Liver (tissue), 3 donors: Measurements from ENCODE around the gene RAI2.

Experiments used
- CTCF ChIP-seq: fragments of 150-350 bp; IDR thresholded peaks from 2 replicates; pipeline ENCODE4 v1.5.1; 2017; ENCODE audit warnings: improper control_type of control experiment, low read depth, low read length; ENCODE audit not compliant: missing input control
- TAF1 ChIP-seq: conservative IDR thresholded peaks from 2 replicates; pipeline ENCODE4 v1.6.1; 2016; ENCODE audit warnings: antibody characterized with exemption, mild to moderate bottlenecking
- TF ChIP-seq, protein P1 (sequence below): IDR thresholded peaks from 2 replicates; pipeline ENCODE4 v1.6.1; 2016; ENCODE audit warnings: antibody characterized with exemption, mild to moderate bottlenecking
- donor health status: healthy.
- donor health status: healthy.

DNA sequence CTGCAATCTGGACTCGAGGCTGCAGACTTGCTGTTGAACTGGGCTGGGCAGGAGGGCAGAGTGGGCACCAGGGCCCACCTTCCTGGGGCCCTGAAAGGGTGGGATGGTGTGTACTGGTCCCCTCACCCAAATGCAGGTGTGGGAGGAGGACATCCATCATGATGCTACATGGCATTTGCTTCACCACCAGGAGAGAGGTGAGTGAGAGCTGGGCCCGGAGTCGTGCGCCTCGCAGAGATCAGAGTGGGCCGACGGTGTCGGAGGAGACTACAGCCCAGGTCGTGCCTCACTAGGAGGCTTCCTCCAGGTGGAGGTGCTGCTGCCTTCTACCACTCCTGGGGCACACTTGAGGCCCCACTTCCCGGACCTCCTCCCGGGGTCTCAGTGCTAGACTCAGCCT is 73.5 kb downstream of the RAI2 start:
- no peak for TF ChIP-seq CTCF
- no peak for TF ChIP-seq TAF1
- TF ChIP-seq, protein P1, sequence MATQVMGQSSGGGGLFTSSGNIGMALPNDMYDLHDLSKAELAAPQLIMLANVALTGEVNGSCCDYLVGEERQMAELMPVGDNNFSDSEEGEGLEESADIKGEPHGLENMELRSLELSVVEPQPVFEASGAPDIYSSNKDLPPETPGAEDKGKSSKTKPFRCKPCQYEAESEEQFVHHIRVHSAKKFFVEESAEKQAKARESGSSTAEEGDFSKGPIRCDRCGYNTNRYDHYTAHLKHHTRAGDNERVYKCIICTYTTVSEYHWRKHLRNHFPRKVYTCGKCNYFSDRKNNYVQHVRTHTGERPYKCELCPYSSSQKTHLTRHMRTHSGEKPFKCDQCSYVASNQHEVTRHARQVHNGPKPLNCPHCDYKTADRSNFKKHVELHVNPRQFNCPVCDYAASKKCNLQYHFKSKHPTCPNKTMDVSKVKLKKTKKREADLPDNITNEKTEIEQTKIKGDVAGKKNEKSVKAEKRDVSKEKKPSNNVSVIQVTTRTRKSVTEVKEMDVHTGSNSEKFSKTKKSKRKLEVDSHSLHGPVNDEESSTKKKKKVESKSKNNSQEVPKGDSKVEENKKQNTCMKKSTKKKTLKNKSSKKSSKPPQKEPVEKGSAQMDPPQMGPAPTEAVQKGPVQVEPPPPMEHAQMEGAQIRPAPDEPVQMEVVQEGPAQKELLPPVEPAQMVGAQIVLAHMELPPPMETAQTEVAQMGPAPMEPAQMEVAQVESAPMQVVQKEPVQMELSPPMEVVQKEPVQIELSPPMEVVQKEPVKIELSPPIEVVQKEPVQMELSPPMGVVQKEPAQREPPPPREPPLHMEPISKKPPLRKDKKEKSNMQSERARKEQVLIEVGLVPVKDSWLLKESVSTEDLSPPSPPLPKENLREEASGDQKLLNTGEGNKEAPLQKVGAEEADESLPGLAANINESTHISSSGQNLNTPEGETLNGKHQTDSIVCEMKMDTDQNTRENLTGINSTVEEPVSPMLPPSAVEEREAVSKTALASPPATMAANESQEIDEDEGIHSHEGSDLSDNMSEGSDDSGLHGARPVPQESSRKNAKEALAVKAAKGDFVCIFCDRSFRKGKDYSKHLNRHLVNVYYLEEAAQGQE = no peak
